ENCODE results near the gene PPIA.
"Not testable (repeated sequence)": the region's sequence is repeated elsewhere in the genome, so short reads cannot be mapped to it uniquely, and the experiment has no call there.

The PPIA gene

GRCh38 chr7:44805950-44806349, 9.5 kb downstream of the PPIA start:
- Mint-ChIP-seq H3K9me3 (no peaks in the 10 kb centered on the region), H3K4me3 (no peak overlapping the region), H3K36me3 (peaks cover 23% of the 10 kb centered on the region), H3K4me1 (peaks cover 10% of the 10 kb centered on the region), H3K27me3 (no peaks in the 10 kb centered on the region), H3K27ac (peak overlapping the region; percentile 52)
- CTCF ChIA-PET: interaction anchor here (0.9 to 1.1 kb wide), 2 partner anchors 15 to 240 kb away, joined by 3 to 4 read pairs; no protein-coding TSS in a partner anchor
- no peak for DNase-seq

GRCh38 chr7:44808914-44809393, 12.5 kb downstream of the PPIA start:
- CTCF ChIA-PET: no interaction called here

GRCh38 chr7:44811093-44811492, 14.6 kb downstream of the PPIA start:
- no peak for DNase-seq
- Mint-ChIP-seq H3K4me1 (no peaks in the 10 kb centered on the region), H3K27me3 (no peaks in the 10 kb centered on the region), H3K27ac (no peak overlapping the region), H3K9me3 (no peaks in the 10 kb centered on the region), H3K4me3 (no peak overlapping the region), H3K36me3 (no peaks in the 10 kb centered on the region)
- CTCF ChIA-PET: no interaction called here

More at GRCh38 chr7:44808914-44809393, 12.5 kb downstream of the PPIA start:
- no peaks in the 10 kb centered on the region for H3K27me3 Mint-ChIP-seq
- no peaks in the 10 kb centered on the region for H3K4me1 Mint-ChIP-seq
- no peak overlapping the region for H3K4me3 Mint-ChIP-seq
- no peak for DNase-seq
- no peaks in the 10 kb centered on the region for H3K9me3 Mint-ChIP-seq
- no peak overlapping the region for H3K27ac Mint-ChIP-seq
- H3K36me3 Mint-ChIP-seq: peaks cover 3% of the 10 kb centered on the region

- no peak overlapping the region for H3K4me3 Mint-ChIP-seq
- no peaks in the 10 kb centered on the region for H3K9me3 Mint-ChIP-seq
- H3K27me3 Mint-ChIP-seq: no peaks in the 10 kb centered on the region
- H3K4me1 Mint-ChIP-seq: no peaks in the 10 kb centered on the region
- no peaks in the 10 kb centered on the region for H3K36me3 Mint-ChIP-seq
- CTCF ChIA-PET: no interaction called here
- DNase-seq: no peak
- no peak overlapping the region for H3K27ac Mint-ChIP-seq
These were observed 15.1 kb downstream of the PPIA start for GRCh38 chr7:44811571-44811970.

- no peaks in the 10 kb centered on the region for H3K4me1 Mint-ChIP-seq
- H3K27ac Mint-ChIP-seq: no peak overlapping the region
- no peaks in the 10 kb centered on the region for H3K27me3 Mint-ChIP-seq
- H3K9me3 Mint-ChIP-seq: no peaks in the 10 kb centered on the region
- no peaks in the 10 kb centered on the region for H3K36me3 Mint-ChIP-seq
- CTCF ChIA-PET: no interaction called here
- H3K4me3 Mint-ChIP-seq: no peak overlapping the region
- no peak for DNase-seq
These were observed 18.4 kb downstream of the PPIA start for GRCh38 chr7:44814919-44815318.

DNA sequence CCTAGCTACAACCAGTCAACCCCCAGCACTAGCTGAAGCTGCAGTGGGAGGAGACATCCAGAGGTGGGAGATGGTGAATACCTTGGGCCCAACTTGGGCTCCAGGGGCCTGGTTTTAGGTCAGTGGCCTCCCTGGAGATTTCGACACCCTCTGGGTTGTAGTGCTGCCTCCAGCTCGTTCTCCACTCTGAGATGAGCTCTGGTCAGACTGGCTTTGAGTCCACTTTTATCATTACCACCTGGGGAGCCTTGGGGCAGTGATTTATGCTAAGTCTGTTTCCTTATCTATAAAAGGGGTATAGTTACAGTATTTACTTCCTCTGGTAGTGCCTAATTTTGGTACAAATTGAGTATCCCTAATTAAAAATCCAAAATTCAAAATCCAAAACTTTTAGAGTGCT, 22.8 kb downstream of the PPIA start:
- Mint-ChIP-seq H3K27me3 (no peaks in the 10 kb centered on the region), H3K4me1 (peaks cover 9% of the 10 kb centered on the region), H3K36me3 (peaks cover 7% of the 10 kb centered on the region), H3K4me3 (no peak overlapping the region), H3K9me3 (no peaks in the 10 kb centered on the region), H3K27ac (no peak overlapping the region)
- DNase-seq: no peak
- CTCF ChIA-PET: interaction anchor here (1.0 kb wide), 1 partner anchor 254 kb away, joined by 3 read pairs; no protein-coding TSS in a partner anchor

DNA sequence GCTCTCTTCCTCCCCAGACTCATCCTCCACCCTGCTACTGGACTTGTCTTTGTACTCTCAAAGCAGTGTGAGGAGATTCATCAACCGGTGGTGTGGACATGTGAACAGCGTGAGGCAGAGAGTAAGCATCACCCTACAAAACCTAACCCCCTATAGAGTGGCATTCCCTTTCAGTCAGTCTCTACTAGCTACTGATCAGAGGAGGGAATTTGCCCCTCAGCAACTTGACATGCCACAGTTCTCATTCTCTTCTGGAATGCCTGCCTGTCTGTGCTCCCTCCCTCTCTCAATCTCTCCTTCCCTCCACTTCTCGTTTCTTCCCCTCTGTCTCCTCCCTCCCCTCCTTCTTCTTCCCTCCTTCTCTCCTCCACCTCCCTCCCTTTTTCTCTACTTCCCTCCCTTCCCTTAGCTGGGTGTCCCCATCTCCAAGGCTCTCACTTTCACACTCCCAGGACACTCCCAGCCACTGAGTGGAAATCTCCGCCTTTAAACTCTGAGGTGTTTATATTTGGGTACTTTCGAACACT, 26.8 kb downstream of the PPIA start:
- CTCF ChIA-PET: interaction anchor here (1.2 kb wide), 2 partner anchors 309 to 313 kb away, joined by 3 to 4 read pairs; no protein-coding TSS in a partner anchor
- DNase-seq: no peak
- Mint-ChIP-seq H3K4me1 (peaks cover 14% of the 10 kb centered on the region), H3K4me3 (no peak overlapping the region), H3K36me3 (peaks cover 24% of the 10 kb centered on the region), H3K9me3 (no peaks in the 10 kb centered on the region), H3K27me3 (no peaks in the 10 kb centered on the region), H3K27ac (peak overlapping the region; percentile 59)

DNA sequence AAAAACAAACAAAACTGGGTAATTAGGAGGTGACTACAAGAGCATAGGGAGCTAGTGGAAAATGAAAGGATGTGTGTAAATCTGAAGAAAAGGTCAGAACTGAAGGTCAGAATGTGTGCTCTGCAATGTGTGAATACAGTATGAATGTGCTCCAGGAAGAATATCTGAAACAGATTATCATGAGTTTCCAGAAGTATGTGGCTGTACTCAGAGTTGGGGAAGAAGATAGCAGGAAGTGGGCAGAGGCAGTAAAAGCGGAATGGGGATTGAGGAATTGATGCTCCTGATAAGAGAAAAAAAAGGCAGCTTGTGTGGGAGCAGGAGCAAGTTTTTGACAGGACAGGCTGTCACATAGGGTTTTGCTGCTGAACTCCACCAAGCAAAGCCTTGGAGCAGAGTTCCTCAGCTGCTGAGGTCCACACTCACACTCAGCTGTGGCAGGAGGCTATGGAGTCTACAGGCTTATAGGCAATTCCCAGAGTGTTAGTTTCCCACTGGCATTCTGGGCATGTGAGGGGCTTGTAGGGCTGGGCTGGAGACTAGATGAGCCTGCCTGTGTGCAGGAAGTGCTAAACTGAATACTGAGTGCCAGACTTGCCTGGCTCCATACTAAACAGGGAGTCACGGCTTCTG, 28.5 kb downstream of the PPIA start:
- CTCF ChIA-PET: interaction anchor here (0.9 to 1.0 kb wide), 2 partner anchors 10 to 477 kb away, joined by 3 to 4 read pairs; no protein-coding TSS in a partner anchor
- no peaks in the 10 kb centered on the region for H3K9me3 Mint-ChIP-seq
- H3K27ac Mint-ChIP-seq: peak overlapping the region; percentile 58
- no peak for DNase-seq
- H3K4me3 Mint-ChIP-seq: no peak overlapping the region
- H3K4me1 Mint-ChIP-seq: peaks cover 14% of the 10 kb centered on the region
- H3K36me3 Mint-ChIP-seq: peaks cover 37% of the 10 kb centered on the region
- H3K27me3 Mint-ChIP-seq: no peaks in the 10 kb centered on the region

DNA sequence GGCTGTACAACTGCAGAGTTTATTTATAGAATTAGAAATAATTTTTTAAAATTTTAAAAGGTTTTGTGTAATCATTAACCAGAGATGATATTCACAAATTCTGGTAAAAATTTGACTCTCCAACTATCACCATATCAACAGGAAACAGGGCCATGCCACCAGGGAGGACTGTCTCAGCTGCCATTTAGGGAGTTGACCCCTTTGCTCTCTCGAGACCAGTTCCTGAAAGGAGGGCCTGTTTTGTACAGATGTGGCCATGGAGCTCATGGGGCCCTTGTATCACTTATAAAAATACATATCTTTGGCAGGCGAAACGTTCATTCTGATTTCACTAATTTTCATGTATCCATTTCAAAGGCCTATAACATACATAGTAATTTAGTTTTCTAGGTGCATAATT, 31.1 kb downstream of the PPIA start:
- CTCF ChIA-PET: interaction anchor here (0.9 to 1.6 kb wide), 2 partner anchors 29 to 308 kb away, joined by 4 read pairs; no protein-coding TSS in a partner anchor
- no peaks in the 10 kb centered on the region for H3K9me3 Mint-ChIP-seq
- H3K27me3 Mint-ChIP-seq: no peaks in the 10 kb centered on the region
- H3K4me1 Mint-ChIP-seq: peaks cover 12% of the 10 kb centered on the region
- DNase-seq: no peak
- peaks cover 53% of the 10 kb centered on the region for H3K36me3 Mint-ChIP-seq
- no peak overlapping the region for H3K4me3 Mint-ChIP-seq
- H3K27ac Mint-ChIP-seq: no peak overlapping the region

- CTCF ChIA-PET: interaction anchor here (1.0 kb wide), 1 partner anchor 40 kb away, joined by 3 read pairs; no protein-coding TSS in a partner anchor
- H3K36me3 Mint-ChIP-seq: peaks cover 53% of the 10 kb centered on the region
These were observed 42.3 kb downstream of the PPIA start for GRCh38 chr7:44838751-44839150.

DNA sequence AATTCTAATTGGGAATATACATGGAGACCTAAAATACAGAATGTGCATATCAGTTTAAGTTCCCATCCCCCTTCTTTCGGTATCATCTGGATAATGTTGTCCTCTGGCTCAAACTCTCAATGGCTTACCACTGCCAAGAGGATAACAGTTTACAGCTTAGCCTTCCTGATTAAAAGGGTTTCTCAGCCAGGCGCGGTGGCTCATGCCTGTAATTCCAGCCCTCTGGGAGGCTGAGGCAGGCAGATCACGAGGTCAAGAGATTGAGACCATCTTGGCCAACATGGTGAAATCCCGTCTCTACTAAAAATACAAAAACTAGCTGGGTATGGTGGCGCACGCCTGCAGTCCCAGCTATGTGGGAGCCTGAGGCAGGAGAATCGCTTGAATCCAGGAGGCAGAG, 46.2 kb downstream of the PPIA start:
- peaks cover 42% of the 10 kb centered on the region for H3K36me3 Mint-ChIP-seq
- peak overlapping the region; percentile 2 for H3K27ac Mint-ChIP-seq
- peaks cover 51% of the 10 kb centered on the region for H3K4me1 Mint-ChIP-seq
- not testable (repeated sequence) for DNase-seq, H3K4me3 Mint-ChIP-seq, H3K9me3 Mint-ChIP-seq, H3K27me3 Mint-ChIP-seq
- CTCF ChIA-PET: interaction anchor here (1.1 kb wide), 1 partner anchor 186 kb away, joined by 5 read pairs; no protein-coding TSS in a partner anchor

More at GRCh38 chr7:44838751-44839150, 42.3 kb downstream of the PPIA start:
- H3K27ac Mint-ChIP-seq: no peak overlapping the region
- no peak overlapping the region for H3K4me3 Mint-ChIP-seq
- H3K4me1 Mint-ChIP-seq: peaks cover 28% of the 10 kb centered on the region
- no peaks in the 10 kb centered on the region for H3K27me3 Mint-ChIP-seq
- no peak for DNase-seq
- no peaks in the 10 kb centered on the region for H3K9me3 Mint-ChIP-seq

GRCh38 chr7:44843440-44843839, 47.0 kb downstream of the PPIA start:
- H3K4me3 Mint-ChIP-seq, H3K27ac Mint-ChIP-seq, H3K9me3 Mint-ChIP-seq, H3K27me3 Mint-ChIP-seq, DNase-seq: not testable (repeated sequence)
- Mint-ChIP-seq H3K4me1 (peaks cover 50% of the 10 kb centered on the region), H3K36me3 (peaks cover 41% of the 10 kb centered on the region)
- CTCF ChIA-PET: interaction anchor here (1.1 to 2.5 kb wide), 3 partner anchors 45 to 278 kb away, joined by 5 to 8 read pairs (median 5); no protein-coding TSS in a partner anchor

- peaks cover 57% of the 10 kb centered on the region for H3K4me1 Mint-ChIP-seq
- peaks cover 32% of the 10 kb centered on the region for H3K36me3 Mint-ChIP-seq
- H3K27ac Mint-ChIP-seq: peak overlapping the region; percentile 97
- CTCF ChIA-PET: interaction anchor here (1.1 to 3.1 kb wide), 7 partner anchors 10 to 291 kb away, joined by 3 to 15 read pairs (median 5); no protein-coding TSS in a partner anchor
- DNase-seq: no peak
- no peaks in the 10 kb centered on the region for H3K9me3 Mint-ChIP-seq
- H3K27me3 Mint-ChIP-seq: no peaks in the 10 kb centered on the region
- peak overlapping the region; percentile 83 for H3K4me3 Mint-ChIP-seq
These were observed 49.0 kb downstream of the PPIA start for GRCh38 chr7:44845451-44845850.

DNA sequence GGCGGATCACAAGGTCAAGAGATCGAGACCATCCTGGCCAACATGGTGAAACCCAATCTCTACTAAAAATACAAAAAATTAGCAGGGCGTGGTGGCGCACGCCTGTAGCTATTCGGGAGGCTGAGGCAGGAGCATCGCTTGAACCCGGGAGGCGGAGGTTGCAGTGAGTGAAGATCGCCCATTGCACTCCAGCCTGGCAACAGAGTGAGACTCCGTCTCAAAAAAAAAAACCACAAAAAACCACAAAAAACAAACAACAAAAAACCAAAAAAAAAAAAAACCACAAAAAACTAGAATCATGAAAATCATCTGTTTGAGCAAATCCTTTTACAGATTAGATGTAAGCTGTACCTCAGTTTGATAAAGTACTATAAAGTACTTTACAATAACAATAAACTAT, 49.9 kb downstream of the PPIA start:
- CTCF ChIA-PET: interaction anchor here (0.6 to 3.4 kb wide), 12 partner anchors 9 to 290 kb away, joined by 3 to 15 read pairs (median 4); partner anchors contain the start of gene TMED4
- H3K27me3 Mint-ChIP-seq, H3K9me3 Mint-ChIP-seq: not testable (repeated sequence)
- peak overlapping the region; percentile 83 for H3K4me3 Mint-ChIP-seq
- H3K36me3 Mint-ChIP-seq: peaks cover 25% of the 10 kb centered on the region
- peaks cover 52% of the 10 kb centered on the region for H3K4me1 Mint-ChIP-seq
- peak overlapping the region; percentile 97 for H3K27ac Mint-ChIP-seq
- peak; percentile 51 for DNase-seq
